Pons (tissue), 1 donor: ENCODE results near the gene DAZAP2.
"Not testable (repeated sequence)": the region's sequence is repeated elsewhere in the genome, so short reads cannot be mapped to it uniquely, and the experiment has no call there.

ENCODE experiments used
- DNase-seq: peaks from one replicate; pipeline ENCODE4 v3.0.0-alpha.2; 2016; ENCODE audit warnings: low spot score

The DAZAP2 gene

GRCh38 chr12:51217133-51217967 lies 21.3 kb upstream of the DAZAP2 start:
- peak; percentile 58 for DNase-seq

GRCh38 chr12:51217968-51218606 lies 20.5 kb upstream of the DAZAP2 start, which contains the start of gene POU6F1:
Gene POU6F1 (minus strand): TSS chr12:51218062. CDS start chr12:51206836, 11,226 bp downstream.
- DNase-seq: peak; percentile 88

DNA sequence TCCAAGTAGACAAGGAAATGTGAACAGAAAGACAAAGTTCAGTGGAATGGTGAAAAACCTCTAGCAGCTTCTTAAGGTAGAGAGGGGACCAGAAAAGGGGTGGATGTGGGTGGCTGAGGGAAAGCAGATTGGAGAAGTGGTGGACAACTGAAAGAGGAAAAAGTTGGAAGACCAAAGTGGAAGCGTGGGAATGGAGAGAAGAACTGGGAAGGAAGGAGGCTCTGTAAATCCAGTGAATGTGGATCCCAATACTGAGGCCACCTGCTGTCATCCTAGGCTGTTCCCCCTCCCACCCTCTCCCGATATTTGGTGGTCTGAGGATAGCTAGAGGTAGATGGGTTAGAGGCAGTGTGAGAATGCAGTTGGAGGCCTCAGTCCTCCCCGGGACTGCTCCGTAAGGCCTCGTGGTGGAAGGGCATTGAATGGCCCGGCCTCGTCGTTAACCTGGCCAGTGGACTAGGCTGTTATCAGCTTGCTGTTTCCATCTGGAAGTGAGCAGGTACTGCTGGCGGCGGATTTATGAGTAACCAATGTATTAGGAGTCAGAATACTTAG lies 19.9 kb upstream of the DAZAP2 start:
- no peak for DNase-seq

DNA sequence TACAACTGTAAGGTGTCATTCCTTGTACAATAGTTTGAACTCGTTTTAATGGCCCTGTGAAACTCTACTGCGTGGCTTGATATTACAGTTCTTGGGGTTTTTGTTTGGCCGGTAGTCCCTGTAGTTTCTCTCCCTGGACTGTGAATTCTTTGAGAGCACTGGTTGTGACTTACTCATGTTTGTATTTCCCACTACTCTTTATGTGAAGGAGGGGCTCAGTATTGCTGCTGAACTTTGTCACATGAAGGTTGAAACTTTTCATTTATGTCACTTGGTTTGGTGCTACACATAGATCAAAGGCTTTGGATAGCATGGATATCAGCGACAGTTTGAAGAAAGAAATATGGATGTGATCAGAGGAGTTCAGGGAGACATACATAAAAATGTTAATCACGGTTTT lies 19.3 kb upstream of the DAZAP2 start:
- no peak for DNase-seq

DNA sequence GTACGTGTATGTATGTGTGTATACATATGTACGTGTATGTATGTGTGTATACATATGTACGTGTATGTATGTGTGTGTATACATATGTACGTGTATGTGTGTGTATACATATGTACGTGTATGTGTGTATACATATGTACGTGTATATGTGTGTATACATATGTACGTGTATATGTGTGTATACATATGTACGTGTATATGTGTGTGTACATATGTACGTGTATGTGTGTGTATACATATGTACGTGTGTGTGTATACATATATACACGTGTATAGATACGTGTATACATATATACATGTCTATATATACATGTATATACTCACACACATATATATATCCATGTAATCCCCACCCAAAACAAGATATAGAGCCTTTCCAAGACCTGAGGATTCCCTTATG lies 18.8 kb upstream of the DAZAP2 start:
- DNase-seq: not testable (repeated sequence)

GRCh38 chr12:51222461-51222860 lies 16.2 kb upstream of the DAZAP2 start:
- DNase-seq: no peak

DNA sequence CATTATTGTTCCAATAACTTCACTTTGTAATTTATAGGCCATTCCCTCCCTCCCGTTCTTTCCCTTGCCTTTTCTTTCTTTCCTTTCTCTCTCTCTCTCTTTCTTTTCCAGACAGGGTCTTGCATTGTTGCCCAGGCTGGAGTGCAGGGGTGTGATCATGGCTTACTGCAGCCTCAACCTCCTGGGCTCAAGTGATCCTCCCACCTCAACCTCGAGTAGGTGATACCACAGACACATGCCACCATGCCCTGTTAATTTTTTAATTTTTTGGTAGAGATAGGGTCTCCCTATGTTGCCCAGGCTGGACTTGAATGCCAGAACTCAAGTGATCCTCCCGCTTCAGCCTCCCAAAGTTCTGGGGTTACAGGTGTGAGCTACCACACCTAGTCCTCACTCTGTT lies 14.0 kb upstream of the DAZAP2 start:
- DNase-seq: no peak

DNA sequence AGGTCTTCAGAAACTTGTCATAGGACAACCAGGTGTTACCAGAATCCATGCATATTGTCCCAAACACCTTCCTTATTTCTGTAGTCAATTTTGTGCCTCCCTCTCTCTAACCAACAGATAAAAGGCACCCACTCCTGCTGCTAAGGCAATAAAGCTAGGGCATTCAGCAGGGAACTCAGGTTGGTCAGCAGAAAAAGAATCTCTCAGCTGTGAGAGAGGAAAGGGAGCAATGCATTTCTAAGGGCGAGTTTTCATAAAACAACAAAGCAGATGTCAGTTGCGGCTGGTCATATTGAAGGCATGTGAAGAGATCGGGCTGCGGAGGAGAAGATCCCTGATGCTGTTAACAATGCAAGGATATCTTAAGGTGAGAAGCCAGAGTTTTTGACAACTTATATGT lies 13.4 kb upstream of the DAZAP2 start:
- no peak for DNase-seq

- DNase-seq: no peak
These were observed 12.9 kb upstream of the DAZAP2 start for GRCh38 chr12:51225771-51226170.

- DNase-seq: not testable (repeated sequence)
These were observed 11.5 kb upstream of the DAZAP2 start for GRCh38 chr12:51227112-51227511.

- DNase-seq: no peak
These were observed 10.7 kb upstream of the DAZAP2 start for GRCh38 chr12:51227962-51228361.

DNA sequence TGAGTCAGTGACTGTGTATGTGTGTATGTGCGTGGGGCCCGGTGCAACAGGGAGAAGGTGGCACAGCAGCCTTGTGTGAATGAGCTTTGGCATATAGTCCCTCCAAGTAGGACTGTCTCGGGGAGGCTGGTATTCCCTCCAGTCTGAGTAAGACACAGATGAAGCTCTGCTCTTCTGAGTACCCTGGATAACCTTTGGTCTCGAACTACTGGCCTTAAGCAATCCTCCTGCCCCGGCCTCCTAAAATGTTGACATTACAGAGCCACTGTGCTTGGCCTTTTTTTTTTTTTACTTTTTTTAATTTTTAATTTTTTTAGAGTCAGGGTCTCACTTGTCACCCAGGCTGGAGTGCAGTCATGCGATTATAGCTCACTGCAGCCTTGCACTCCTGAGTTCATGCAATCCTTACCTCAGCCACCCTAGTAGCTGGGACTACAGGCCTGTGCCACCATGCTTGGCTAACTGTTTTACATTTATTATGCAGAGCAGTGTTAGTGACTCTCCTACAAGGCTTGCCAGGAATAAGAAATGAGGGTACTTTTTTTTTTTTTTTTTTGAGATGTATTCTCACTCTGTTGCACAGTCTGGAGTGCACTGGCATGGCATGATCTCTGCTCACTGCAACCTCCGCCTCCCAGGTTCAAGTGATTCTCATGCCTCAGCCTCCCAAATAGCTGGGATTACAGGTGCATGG lies 9.4 kb upstream of the DAZAP2 start:
- DNase-seq: no peak

GRCh38 chr12:51232642-51233041 lies 6.0 kb upstream of the DAZAP2 start:
- DNase-seq: no peak

DNA sequence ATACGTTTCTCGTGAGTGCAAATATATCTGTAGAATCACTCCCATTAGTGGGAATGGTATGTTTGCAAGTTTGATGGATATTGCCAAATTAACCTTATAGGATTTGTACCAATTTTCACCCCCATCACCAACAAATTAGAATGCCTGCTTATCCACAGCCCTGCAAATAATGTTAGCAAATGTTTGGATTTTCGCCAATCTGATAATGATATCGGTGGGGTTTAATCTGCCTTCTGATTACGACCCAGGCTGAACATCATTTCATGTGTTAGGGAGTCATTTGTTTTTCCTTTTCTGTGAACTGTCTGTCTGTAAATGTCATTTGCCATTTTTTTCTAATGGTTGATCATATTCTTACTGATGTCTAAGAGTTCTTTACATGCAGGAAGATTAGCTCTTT lies 4.1 kb upstream of the DAZAP2 start:
- no peak for DNase-seq

GRCh38 chr12:51238037-51238509 lies 553 bp upstream of the DAZAP2 start:
- no peak for DNase-seq

DNA sequence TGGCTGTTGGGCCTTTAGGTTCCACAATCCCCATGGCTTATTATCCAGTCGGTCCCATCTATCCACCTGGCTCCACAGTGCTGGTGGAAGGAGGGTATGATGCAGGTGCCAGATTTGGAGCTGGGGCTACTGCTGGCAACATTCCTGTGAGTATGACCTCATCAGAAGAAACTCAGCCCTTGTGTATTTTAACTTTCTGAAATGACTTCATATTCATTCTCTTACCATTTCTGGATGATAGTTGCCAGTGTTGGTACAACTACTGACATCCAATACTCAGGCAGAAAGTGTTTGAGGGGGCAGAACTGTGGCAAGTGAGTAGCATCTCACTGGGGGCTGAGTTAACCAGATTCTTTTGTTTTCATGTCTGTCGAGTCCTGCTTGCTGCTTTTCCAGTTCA lies 2.3 kb downstream of the DAZAP2 start:
- no peak for DNase-seq

DNA sequence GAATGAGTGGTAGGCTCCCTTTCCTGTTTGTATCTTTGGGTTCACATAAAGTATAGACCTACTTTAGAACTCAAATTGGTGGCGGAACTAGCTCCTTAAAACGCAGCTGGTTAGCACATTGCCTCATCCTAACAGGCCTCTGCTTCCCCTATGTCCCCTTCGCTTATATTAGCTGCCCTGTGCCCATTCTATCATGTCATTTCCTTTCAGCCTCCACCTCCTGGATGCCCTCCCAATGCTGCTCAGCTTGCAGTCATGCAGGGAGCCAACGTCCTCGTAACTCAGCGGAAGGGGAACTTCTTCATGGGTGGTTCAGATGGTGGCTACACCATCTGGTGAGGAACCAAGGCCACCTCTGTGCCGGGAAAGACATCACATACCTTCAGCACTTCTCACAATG lies 3.5 kb downstream of the DAZAP2 start:
- no peak for DNase-seq

- DNase-seq: peak; percentile 46
These were observed 4.2 kb downstream of the DAZAP2 start for GRCh38 chr12:51242876-51243275.

DNA sequence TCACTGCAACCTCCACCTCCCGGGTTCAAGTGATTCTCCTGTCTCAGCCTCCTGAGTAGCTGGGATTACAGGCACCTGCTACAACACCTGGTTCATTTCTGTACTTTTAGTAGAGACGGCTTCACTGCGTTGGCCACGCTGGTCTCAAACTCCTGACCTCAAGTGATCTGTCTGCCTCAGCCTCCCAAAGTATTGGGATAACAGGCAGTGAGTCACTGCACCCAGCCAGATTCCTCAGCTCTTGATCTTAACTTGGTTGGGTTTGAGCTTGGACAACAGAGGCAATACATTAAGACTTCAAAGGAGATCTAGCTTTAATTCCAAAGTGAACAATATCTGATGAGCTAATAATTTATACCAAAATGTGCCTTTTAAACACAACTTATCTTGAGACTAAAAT lies 5.6 kb downstream of the DAZAP2 start:
- no peak for DNase-seq

DNA sequence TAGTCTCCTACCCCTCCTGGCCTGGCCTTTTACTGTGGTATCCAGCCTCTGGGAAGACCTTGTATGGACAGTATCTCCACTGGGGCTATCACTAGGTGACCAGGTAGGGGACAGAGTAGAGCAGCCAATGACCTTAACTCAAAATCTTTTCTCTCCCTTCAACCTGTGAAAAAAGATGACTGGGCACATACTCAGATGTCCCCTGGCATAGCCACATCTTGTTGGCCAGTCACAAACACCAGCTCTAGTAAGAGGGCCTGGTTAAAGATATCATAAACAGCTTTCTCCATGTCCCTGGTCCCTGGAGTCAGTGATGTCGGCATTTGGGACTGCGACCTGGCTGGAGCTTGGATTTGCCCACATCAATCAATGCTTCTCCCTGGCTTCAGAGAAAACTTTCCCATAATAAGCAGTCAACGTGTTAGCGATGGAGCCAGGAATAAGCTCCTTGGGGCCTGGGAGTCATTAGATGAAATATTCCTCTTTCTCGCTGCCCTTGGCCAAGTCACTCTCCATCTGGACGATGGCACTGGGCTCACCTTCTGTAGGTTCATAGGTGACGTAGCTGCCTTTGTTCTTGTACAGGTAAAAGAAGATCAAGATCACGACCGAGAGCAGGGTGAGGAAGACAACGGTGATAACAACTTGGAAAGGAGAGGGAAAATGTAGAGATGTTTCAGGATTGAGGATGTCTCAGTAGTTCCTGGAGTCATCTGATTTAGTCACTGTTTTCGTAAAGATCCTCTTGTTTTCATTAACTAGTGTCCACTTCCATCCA lies 7.0 kb downstream of the DAZAP2 start:
- no peak for DNase-seq

GRCh38 chr12:51246254-51246853 lies 7.7 kb downstream of the DAZAP2 start:
- peak; percentile 60 for DNase-seq
